ENCODE results near the gene LMCD1.

LMCD1 gene

DNA sequence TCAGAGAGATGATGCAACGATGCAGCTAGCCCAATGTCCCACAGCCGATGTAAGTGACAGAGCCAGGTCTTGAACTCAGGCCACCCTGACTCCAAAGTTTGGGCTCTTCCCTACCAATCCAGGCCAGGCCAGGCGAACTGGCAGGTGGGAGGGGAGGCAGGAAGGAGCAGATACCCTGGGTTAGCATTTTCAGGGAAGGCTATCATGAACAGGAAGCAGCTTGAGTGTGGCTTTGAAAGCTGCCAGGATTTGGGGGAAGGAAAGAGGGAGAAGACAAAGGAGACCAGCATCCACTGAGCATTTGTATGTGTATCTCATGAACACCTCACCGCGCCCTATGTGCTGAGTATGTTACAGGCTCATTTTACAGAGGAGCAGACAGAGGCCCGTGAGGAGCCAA is 38.8 kb downstream of the LMCD1 start:
- no peak for DNase-seq

DNA sequence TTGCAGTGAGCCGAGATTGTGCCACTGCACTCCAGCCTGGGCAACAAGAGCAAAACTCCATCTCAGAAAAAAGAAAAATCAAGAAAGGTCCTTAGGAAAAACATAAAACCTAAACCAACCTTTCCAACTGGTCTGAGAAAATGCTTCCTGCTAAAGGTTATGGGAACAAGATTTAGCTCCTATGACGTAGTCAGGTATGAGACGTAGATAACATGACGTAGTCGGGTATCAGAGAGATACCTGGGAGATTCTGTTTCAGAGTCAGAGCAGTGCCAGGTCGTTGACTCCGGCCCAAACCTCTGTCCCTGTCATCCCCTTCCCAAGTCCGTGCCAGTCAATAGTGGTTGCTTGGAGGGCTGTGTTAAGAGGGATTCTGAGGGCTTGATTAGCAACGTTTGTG is 39.9 kb downstream of the LMCD1 start:
- no peak for DNase-seq

DNA sequence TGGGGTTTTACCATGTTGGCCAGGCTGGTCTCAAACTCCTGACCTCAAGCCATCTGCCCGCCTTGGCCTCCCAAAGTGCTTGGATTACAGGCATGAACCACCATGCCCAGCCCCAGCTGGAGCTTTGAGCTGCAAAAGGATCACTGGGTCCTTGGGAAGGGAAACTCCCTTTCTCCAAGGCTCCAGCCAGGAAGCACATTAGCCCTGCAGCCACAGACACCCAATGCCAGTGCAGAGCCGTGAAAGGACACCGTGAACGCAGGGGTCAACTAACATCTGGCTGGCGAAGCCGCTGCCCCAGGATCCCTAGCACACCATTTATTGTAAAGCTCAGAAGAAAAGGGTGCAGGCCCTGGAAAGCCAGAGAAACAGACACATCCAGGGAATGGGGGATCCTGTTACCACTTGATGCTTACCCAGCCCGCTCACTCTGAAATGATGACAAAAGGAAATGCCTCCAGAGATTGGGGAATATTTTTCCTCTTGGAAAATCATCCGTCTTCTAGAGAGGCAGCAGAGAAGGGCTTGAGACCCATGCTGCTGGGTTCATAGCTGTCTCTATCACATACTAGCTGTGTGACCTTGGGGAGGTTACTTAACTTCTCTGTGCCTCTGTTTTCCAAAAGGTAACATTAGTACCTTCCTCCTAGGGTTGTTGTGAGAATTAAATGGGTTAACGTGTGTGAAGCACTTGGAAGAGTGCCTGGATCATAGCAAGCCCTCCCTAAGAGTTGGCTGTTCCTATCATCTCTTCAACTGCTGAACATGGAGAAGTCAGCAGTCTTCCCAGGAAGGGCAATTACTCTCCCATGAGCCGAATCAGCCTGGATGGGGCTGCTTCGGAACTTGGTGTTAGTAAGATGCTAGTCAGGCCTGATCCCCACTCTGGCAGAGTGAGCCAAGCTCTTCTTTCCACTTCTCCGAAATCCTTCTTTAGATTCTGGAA is 40.8 kb downstream of the LMCD1 start:
- DNase-seq = no peak

DNA sequence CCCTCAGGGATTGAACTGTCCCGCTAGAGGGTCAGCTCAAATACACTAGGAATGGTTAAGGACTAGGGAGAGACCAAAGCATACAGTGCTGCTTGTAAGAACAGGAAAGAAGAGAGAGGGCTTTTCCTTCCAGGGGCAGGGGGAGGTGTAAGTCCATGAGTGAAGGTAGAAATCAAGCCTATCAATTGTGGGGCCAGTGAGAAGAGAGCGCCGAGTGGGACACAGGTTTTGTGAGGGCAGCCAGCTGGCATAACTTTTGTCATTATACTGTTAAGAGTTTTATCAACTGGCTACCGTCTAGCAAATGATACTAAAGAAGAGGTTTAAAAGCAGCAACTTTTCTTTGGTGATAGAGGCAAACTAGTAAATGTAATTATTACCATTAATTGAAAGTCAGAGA is 45.0 kb downstream of the LMCD1 start:
- no peak for DNase-seq

DNA sequence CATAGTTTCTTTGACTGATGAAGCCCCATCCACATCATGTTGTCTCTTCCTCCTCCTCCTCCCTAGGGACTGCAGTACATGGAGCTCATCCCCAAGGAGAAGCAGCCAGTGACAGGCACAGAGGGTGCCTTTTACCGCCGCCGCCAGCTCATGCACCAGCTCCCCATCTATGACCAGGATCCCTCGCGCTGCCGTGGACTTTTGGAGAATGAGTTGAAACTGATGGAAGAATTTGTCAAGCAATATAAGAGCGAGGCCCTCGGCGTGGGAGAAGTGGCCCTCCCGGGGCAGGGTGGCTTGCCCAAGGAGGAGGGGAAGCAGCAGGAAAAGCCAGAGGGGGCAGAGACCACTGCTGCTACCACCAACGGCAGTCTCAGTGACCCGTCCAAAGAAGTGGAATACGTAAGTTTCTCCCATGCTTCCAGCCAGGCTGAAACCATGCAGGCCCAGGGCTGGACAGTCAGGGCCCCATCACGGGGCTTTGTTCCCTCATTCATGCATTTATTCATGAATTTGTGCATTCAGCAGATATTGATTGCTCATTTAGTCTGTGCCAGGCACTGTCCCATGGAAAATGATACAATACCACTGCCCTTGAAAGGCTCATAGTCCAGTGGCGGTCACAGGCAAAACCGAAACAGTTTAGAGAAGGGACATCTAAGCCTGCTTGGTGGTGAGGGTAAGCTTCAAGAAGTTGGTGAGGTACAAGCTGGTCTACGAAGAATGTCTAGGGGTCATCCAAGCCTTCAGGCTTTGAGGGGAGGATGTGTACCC is 47.1 kb downstream of the LMCD1 start:
- no peak for DNase-seq

DNA sequence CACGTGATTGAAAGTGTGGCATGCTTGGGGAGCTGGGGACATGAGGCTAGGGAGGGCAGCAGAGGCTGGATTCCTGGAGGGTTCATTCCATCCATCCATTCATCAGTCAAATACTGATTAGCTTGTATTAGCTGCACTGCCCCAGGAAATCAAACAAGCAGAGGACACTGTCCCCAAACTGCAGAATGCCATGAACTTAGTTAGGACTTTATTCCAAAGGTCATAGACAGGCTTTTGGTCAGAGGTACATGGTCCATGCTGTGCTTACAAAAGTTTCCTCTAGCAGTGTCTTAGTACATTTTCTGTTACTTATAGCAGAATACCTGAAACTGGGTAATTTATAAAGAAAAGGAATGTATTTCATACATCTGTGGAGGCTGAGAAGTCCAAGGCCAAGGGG is 47.7 kb downstream of the LMCD1 start:
- no peak for DNase-seq

DNA sequence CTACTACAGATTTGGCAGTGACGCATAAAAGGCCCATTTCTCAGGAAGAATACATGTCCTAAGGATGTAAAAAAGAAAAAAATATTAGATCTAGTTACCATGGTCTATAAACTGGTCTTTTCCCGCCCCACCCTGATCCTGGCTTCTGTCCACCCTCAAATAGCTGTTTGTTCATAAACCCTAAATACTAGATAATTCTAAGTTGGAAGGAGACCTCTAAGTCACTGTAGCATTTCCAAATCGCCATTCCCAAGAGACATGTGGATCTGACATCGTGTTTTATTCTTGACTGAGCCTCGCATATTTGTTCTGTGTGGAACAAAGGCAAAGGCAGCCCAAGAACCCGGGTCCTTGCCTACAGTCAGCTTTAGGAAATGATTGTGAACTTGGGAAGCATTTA is 49.0 kb downstream of the LMCD1 start:
- DNase-seq = no peak

DNA sequence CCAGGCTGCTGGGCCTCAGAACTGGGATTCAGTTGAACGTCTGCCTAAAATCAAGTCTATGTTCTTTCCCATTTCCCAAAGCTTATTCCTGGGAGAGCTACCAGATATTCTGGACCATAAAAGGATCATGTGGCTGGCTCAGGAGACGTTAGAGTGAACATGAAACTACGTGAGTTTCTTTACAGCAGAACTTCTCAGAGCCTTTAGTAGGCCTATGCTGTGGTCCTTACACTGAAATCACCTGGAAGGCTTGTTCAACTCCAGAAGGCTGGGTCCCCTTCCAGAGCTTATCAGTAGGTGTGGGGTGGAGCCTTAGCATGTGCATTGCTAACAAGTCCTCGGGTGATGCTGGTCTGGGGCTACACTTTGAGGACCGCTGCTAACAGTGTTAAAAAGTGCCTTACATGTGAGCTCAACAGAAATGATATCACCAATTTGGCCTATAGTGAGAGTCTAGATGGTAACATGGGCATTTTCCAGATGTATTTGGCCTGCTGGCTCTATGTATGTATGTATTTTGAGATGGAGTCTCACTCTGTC is 50.7 kb downstream of the LMCD1 start:
- no peak for DNase-seq

DNA sequence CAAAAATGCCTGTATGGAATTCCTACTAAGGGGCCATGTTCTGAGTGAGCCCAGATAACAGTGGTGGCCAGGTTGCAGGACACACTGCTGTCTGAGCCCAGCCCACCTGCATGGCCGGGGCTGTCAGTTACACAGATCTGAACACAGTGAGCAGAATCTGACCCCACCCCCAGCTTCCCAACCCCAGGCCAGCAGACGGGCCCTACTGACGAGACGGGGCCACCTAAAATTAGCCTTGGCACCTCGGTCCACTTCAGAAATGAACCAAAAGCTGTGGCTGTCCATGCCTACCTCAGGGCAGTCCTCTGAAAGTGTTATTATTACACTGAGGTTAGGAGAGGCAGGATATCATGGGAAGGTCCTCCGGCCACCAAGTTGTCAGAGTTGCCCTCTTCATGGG is 51.8 kb downstream of the LMCD1 start:
- no peak for DNase-seq

DNA sequence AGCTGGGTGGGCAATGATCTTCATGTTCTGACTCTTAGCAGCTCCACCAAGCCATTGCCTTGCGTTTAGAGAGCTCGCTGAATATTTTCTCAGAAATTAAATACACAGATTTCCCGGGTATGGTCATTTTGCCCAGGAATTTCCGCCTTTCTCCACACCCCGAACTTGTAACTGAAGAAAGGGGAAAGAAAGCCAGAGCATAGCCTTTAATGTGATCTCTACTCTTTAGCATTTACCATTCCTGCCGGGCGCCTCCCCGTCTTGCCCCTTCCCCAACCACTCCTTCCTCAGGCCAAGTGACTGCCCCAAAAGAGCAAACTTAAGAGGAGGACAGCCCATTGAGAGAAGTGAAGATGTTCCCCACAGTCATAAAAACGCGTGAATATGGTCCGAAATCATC is 53.1 kb downstream of the LMCD1 start:
- DNase-seq = no peak

DNA sequence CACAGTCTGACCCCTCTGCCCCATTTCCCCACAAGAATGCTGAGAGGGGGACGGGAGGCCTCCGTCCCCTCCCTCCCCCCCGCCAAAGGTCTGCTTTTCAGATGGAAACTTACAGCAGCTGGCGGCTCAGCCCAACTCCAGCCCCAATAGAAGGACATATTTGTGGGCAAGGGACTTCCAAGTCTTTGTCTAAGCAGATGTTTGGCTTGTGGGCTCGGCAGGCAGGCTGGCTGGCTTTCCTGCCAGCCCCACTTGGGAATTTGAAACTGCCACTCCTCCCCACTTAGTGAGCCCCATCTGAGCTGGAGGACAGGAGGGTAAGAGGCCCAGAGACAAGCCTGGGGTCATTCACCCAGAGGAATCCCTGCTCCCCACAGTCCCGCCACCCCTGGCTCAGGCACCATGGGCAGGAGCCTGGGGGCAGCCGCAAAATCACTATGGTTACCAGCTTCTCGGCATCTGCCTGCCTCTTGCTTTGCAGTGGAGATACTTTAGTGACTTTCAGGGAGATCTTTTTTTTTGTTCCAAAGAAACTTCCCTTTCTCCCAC is 53.6 kb downstream of the LMCD1 start:
- no peak for DNase-seq

DNA sequence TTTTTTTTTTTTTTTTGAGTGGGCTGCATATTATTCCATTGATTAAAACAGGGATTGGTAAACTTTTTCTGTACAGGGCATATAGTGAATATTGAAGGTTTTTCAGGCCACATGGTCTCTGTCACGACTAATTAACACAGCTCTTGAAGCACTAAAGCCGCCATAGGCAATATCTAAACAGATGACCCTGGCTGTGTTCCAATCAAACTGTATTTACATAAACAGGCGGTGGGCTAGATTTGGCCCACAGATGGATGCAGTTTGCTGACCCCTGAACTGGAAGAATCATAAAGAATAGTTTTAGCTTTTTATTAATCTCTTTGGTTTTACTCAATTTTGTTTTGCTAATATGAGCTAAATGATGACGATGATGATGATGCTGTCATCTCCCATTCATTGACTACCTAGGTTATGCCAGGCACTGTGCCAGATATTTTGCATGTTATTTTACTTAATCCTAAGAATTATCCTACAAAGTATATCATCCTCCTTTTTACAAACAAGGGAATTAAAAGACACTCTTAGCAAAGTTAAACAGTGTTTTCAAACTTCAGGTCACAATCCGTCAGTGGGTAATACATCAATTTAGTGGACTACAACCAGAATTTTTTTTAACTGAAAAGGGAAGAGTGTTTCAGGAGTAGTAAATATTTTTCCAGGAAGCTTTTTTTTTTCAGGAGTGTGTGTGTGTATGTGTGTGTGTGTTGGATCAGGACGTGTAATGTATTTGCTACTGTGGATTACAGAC is 54.3 kb downstream of the LMCD1 start:
- no peak for DNase-seq

DNA sequence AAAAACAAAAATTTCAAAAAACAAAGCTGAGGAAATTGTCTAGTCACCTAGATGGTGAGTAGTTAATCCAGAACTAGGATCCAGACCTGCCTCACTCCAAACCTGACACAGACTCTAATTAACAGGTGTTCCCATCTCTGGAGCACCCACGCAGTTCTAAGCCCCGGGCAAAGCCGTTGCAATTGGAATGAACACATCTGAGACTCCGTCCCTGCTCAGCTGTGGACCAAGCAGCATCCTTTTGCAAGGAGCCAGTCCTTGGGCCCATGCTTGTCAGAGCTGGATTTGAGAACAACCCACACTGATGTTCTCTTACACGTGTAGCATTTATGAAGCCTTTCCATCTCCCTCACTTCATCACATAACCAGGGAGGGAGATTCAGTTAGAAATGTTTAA is 54.8 kb downstream of the LMCD1 start:
- DNase-seq = no peak

DNA sequence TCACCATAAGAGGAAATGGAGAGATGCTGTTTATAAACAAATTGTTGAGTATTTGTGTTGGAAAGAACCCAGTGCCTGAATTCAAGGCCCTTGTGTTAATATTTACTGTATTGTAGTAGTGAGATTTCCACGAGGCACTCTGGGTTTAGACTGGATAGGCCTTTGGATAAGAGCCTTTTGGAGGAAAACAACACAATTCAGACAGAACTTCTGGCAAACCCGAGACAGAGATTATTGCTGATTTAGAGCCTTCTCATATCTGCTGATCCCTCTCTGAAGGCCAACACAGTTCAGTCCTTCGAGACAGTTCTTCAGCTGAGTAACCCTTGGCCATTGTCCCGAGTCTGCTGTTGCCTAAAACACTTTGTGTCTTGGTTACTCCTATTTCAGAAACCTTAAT is 55.7 kb downstream of the LMCD1 start:
- no peak for DNase-seq

DNA sequence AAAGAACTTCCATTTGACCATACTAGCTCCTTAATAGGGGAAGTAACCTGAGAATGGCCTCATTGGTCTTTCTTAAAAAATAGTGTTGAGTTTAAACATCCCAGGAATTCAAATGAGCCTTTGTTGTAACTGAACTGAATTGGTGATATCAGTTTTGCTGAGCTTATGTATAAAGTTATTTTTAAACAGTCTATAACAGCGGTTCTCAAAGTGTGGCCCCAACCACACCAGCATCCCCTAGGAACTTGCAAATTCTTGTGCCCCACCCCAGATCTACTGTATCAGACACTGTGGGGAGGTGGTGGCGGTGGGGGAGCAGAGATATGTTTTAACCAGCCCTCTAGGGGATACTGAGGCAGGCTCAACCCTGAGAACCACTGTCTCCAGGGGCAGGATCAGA is 57.0 kb downstream of the LMCD1 start:
- DNase-seq = no peak

DNA sequence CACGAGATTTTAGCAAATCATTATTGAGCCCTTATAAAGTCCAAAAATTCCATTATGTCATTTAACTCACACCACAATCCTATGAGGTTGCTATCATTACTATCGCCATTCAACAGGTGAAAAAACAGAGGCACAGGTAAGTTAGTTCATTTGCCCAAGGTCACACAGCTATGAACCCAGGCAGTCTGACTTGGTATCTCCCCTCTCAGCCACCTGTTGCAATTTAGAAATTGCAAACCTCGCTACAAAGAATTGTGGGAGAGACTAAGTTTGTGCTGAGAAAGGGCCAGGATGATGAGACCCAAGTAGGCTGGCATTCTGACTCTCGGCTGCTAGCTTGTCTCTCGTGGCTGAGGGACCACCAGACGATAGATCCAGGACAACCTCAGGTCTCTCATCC is 57.7 kb downstream of the LMCD1 start:
- DNase-seq = no peak

DNA sequence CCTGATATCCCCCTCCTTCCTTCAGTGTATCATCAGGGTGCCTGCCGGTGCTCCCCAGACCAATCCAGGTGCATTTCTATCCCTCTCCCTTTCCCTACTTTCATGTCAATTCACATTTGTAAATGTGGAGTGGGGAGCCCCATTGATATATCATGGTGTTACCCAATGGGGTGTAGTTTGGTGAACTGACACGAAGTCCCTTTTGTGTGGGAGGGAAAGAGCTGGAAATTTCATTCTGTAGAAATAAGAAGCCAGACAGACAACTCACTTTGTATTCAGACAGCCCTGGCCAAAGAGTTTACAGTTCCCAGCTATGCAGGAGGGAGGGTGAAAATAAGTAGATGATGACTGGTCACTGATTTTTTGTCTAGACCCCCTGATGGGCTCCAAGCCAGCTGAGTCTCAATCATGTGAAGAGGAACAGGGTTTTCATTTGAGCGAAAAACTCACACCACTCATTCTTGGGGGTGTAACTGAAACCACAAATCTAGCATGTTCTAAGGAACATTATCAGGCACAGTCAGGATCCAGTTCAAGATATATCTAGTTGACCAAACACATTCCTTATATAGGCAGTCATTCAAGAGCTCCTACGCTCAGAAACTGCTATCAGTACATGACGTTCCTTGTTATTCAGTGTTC is 58.9 kb downstream of the LMCD1 start:
- no peak for DNase-seq

DNA sequence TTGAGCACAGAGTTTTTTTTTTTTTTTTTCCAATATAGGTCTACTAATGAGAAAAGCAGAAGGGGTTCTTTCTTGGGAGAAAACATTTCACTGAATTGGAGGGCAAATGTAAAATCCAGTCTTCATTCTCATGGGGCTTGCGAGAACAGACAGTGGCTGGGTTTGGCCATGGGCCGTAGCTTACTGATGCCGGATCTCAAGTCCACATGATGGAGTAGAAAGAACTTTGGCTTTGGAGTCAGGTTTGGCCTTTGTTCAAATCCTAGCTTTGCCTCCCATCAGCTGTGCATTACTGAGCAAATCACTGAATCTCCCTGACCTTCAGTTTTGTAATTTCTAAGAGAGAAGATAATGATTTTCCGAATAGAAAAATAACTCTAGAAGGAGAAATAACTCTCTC is 59.7 kb downstream of the LMCD1 start:
- no peak for DNase-seq

DNA sequence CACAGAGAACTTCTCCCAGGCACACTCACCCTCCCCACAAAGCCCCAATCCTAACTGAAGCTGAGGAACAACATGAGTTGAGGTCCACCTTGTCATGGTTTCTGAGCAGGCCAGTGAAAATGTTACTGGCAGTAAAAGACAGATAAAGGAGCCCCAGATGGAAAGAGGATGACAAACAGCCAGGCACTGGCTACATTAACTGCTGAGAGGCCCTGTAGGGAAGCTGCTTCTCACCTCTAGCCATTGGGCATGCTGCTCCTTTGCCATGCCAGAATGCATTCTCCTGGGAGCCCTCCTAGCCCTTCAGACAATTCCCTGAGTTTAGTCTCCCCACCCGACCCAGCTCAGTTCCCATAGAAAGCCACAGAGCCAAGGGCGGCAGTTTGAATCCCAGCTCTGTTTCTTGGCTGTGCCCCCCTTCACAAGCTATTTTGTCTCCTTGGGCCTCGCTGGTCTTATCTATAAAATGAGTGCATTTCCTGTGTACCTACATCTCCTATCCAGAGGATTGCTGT is 60.5 kb downstream of the LMCD1 start:
- no peak for DNase-seq

DNA sequence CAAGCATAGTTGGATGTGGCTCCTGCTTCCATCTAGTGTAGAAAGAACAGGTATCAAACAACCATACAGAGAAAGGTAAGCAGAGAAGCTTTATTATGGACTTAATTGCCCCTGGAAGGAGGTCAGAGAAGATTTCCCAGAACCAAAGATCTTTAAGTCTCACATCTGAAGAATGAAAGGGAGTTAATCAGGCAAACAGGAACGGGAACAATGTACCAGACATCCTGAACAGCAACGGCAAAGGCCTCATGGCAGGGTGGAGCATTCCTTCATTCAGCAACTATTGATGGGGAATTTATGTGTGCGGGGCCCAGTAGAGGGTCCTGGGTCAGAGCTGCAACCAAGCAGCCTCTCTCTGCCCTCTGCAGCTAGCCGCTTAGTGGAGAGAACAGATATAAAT is 61.5 kb downstream of the LMCD1 start:
- DNase-seq = no peak

DNA sequence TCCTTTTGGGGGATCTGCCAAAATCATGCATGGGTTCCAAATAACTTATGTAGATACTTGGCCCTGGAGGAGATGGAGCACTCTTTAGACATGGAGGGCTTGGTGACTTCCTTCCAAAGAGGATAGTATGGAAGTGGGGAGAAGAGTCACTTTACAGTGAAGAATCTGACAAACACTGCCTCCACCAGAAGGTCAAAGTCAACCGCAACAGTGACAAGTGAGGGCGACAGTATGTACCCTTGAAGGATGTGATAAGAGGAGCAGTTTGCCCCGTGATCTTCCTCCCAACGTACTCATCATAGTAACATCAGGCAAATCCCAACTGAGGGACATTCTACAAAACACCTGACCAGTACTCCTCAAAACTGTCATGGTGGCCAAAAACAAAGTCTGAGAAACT is 62.0 kb downstream of the LMCD1 start:
- DNase-seq = no peak

DNA sequence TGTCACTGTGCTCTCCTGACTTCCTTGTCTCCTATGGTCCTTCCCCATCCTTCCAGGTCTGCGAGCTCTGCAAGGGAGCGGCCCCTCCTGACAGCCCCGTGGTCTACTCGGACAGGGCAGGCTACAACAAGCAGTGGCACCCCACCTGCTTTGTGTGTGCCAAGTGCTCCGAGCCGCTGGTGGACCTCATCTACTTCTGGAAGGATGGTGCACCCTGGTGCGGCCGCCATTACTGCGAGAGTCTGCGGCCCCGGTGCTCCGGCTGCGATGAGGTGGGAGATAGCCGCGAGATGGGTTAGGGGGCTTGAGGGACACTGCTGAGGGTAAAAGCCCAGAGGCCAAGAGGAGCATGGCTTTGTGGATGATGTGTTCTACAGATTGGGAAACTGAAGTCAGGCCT is 63.8 kb downstream of the LMCD1 start:
- DNase-seq = no peak
